GM23338 (cell line): ENCODE data around the gene ZBTB7B. TPM values are rescaled to one million over a fixed set of nuclear protein-coding genes. Genes with fewer than 3 reads are reported as not detected.

Source experiments
- ATAC-seq: fragments of 200-7000 bp; cut with Tn5 transposase; 3 replicates; pipeline ENCODE4 v1.9.1; 2020
- DNase-seq: peaks from one replicate; pipeline ENCODE4 v3.0.0-alpha.2; 2015; ENCODE audit warnings: low spot score
- H2AFZ ChIP-seq: fragments of 200-600 bp; sonication (generic); 2 replicates; pipeline ENCODE4 v1.8.0; 2016; ENCODE audit warnings: antibody characterized with exemption, mild to moderate bottlenecking, moderate library complexity
- H3F3A ChIP-seq: fragments of 200-600 bp; sonication (generic); replicated peaks from 2 replicates; pipeline ENCODE4 v1.8.0; 2017; ENCODE audit warnings: antibody characterized with exemption, mixed run types, low read depth
- H3K27ac ChIP-seq: fragments of 200-600 bp; sonication (generic); 2 replicates; pipeline ENCODE4 v1.6.1; 2016; ENCODE audit warnings: low read depth
- H3K27me3 ChIP-seq: fragments of 200-600 bp; sonication (generic); 2 replicates; pipeline ENCODE4 v1.8.0; 2016; ENCODE audit warnings: mild to moderate bottlenecking, mixed run types, moderate library complexity; ENCODE audit not compliant: insufficient read depth
- H3K36me3 ChIP-seq: fragments of 200-600 bp; sonication (generic); 2 replicates; pipeline ENCODE4 v1.8.0; 2016; ENCODE audit warnings: mild to moderate bottlenecking; ENCODE audit not compliant: insufficient read depth
- H3K4me1 ChIP-seq: fragments of 200-600 bp; sonication (generic); 2 replicates; pipeline ENCODE4 v1.8.0; 2016; ENCODE audit warnings: mild to moderate bottlenecking, moderate library complexity; ENCODE audit not compliant: insufficient read depth
- H3K4me2 ChIP-seq: fragments of 200-600 bp; sonication (generic); 2 replicates; pipeline ENCODE4 v1.7.1; 2017; ENCODE audit warnings: mixed run types
- H3K4me3 ChIP-seq: fragments of 200-600 bp; sonication (generic); 2 replicates; pipeline ENCODE4 v1.6.1; 2016; ENCODE audit warnings: mixed run types
- H3K79me2 ChIP-seq: fragments of 200-600 bp; sonication (generic); replicated peaks from 2 replicates; pipeline ENCODE4 v1.8.0; 2017; ENCODE audit warnings: mild to moderate bottlenecking; ENCODE audit not compliant: insufficient read depth
- H3K9me2 ChIP-seq: fragments of 200-600 bp; sonication (generic); 2 replicates; pipeline ENCODE4 v1.8.0; 2017; ENCODE audit not compliant: insufficient read depth
- H4K20me1 ChIP-seq: fragments of 200-600 bp; sonication (generic); replicated peaks from 2 replicates; pipeline ENCODE4 v1.8.0; 2017; ENCODE audit warnings: mild to moderate bottlenecking; ENCODE audit not compliant: insufficient read depth
- H3K27ac Mint-ChIP-seq: 2 replicates; pipeline ENCODE4 v1.8.0; 2020; ENCODE audit warnings: inconsistent platforms, mild to moderate bottlenecking, moderate library complexity, mixed read lengths
- H3K27me3 Mint-ChIP-seq: 3 replicates; pipeline ENCODE4 v1.8.0; 2022; ENCODE audit warnings: low read depth, mild to moderate bottlenecking, moderate library complexity, mixed read lengths, inconsistent platforms; ENCODE audit not compliant: insufficient read depth, poor library complexity
- H3K36me3 Mint-ChIP-seq: 3 replicates; pipeline ENCODE4 v1.8.0; 2021; ENCODE audit warnings: low read depth, mild to moderate bottlenecking, inconsistent platforms, moderate library complexity, mixed read lengths
- H3K4me1 Mint-ChIP-seq: 3 replicates; pipeline ENCODE4 v1.8.0; 2020; ENCODE audit warnings: mild to moderate bottlenecking, inconsistent platforms, mixed read lengths
- H3K4me3 Mint-ChIP-seq: 3 replicates; pipeline ENCODE4 v1.8.0; 2021; ENCODE audit warnings: moderate library complexity, mild to moderate bottlenecking, inconsistent platforms, mixed read lengths
- H3K9me3 Mint-ChIP-seq: 3 replicates; pipeline ENCODE4 v1.8.0; 2020; ENCODE audit warnings: moderate library complexity, mild to moderate bottlenecking, inconsistent platforms, mixed read lengths
- CREB1 ChIP-seq: fragments of 250-450 bp; sonication (Bioruptor Pico); IDR thresholded peaks from 2 replicates; pipeline ENCODE4 v1.5.0; 2020; ENCODE audit warnings: low read depth, mild to moderate bottlenecking, moderate library complexity
- EZH2 ChIP-seq: fragments of 200-600 bp; sonication (generic); IDR thresholded peaks from one replicate; pipeline ENCODE4 v1.8.0; 2017; ENCODE audit warnings: antibody characterized with exemption, mild to moderate bottlenecking, low read depth; ENCODE audit not compliant: unreplicated experiment
- EZH2phosphoT487 ChIP-seq: fragments of 200-600 bp; sonication (generic); IDR thresholded peaks from one replicate; pipeline ENCODE4 v1.8.1; 2018; ENCODE audit warnings: antibody characterized with exemption; ENCODE audit not compliant: unreplicated experiment
- POLR2AphosphoS5 ChIP-seq: IDR thresholded peaks from 2 replicates; pipeline ENCODE4 v1.6.1; 2016; ENCODE audit warnings: antibody characterized with exemption, low read depth
- REST ChIP-seq: IDR thresholded peaks from one replicate; pipeline ENCODE4 v1.6.1; 2018; ENCODE audit warnings: antibody characterized with exemption; ENCODE audit not compliant: unreplicated experiment
- STAT1 ChIP-seq: IDR thresholded peaks from one replicate; pipeline ENCODE4 v1.6.1; 2016; ENCODE audit warnings: antibody characterized with exemption; ENCODE audit not compliant: unreplicated experiment
- ZNF331 ChIP-seq: fragments of 250-450 bp; sonication (Bioruptor Pico); IDR thresholded peaks from 2 replicates; pipeline ENCODE4 v1.5.0; 2020; ENCODE audit warnings: low read depth, mild to moderate bottlenecking, moderate library complexity
- ZNF462 ChIP-seq: fragments of 250-450 bp; sonication (Bioruptor Pico); IDR thresholded peaks from 2 replicates; pipeline ENCODE4 v1.5.0; 2020; ENCODE audit warnings: mild to moderate bottlenecking, moderate library complexity
- polyA plus RNA-seq: library from polyadenylated mRNA; unstranded; fragments of >200 nt; fragmentation: Nextera tagmentation; extraction: Ambion mirVana; gene quantifications from 2 replicates; pipeline ENCODE4 v1.2.1, GENCODE V29; 2016
- total RNA-seq: library from RNA; depleted of rRNA; stranded (reverse); fragments of >200 nt; shearing (Covaris generic); gene quantifications from 2 replicates; pipeline ENCODE4 v1.2.3, GENCODE V29; 2014
- TF ChIP-seq, protein P1 (sequence below): IDR thresholded peaks from 2 replicates; pipeline ENCODE4 v1.6.1; 2016; ENCODE audit warnings: antibody characterized with exemption
- TF ChIP-seq, protein P2 (sequence below), 2 experiments: fragments of 200-600 bp in 1 of 2; sonication (generic) in 1 of 2; conservative IDR thresholded peaks; 2 replicates each; pipeline versions ENCODE4 v1.5.1 to v1.6.1; 2016 to 2017; ENCODE audit warnings: antibody characterized with exemption in 2 of 2, low read depth in 2 of 2, mild to moderate bottlenecking in 2 of 2, moderate library complexity in 1 of 2

Gene ZBTB7B
- total and polyA plus RNA-seq, 2 experiments from 2014 or later: 3.6 to 32.6 TPM

- TF ChIP-seq EZH2: no peak
- no peak for TF ChIP-seq CREB1 (CRISPR knock-in tag)
- no peak for TF ChIP-seq EZH2phosphoT487
- TF ChIP-seq, protein P1, sequence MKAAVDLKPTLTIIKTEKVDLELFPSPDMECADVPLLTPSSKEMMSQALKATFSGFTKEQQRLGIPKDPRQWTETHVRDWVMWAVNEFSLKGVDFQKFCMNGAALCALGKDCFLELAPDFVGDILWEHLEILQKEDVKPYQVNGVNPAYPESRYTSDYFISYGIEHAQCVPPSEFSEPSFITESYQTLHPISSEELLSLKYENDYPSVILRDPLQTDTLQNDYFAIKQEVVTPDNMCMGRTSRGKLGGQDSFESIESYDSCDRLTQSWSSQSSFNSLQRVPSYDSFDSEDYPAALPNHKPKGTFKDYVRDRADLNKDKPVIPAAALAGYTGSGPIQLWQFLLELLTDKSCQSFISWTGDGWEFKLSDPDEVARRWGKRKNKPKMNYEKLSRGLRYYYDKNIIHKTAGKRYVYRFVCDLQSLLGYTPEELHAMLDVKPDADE: no peak
- no peak for TF ChIP-seq REST
Observed at GRCh38 chr1:155022136-155022926, 19.7 kb downstream of the ZBTB7B start (continued).

DNA sequence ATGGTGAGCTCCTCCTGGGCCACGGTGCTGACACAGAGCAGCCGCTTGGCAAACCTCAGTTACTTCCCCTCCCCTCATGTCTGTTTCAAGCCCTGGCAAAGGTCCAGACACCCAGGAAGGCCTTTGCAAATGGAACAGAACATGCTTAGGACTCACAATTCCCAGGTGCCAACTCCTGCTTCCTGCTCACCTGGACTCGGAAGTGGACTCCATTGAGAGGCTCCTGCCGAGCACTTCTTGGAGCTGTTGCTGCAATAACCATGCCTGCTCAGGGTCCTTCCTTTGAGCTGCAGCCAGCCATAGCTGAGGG lies 20.3 kb downstream of the ZBTB7B start:
- Histone ChIP-seq H3K4me3 (no peak overlapping the region), H3F3A (no peaks in the 10 kb centered on the region), H3K79me2 (no peaks in the 10 kb centered on the region), H4K20me1 (0 out of 2 replicates have a peak, but pooled peaks cover 2% of the 10 kb centered on the region), H3K36me3 (no peaks in the 10 kb centered on the region), H2AFZ (no peak overlapping the region), H3K9me2 (no peaks in the 10 kb centered on the region), H3K27ac (no peak overlapping the region), H3K4me1 (peaks cover 8% of the 10 kb centered on the region), H3K27me3 (no peaks in the 10 kb centered on the region), H3K4me2 (no peak overlapping the region)
- Mint-ChIP-seq H3K27me3 (peaks cover 23% of the 10 kb centered on the region), H3K4me1 (peaks cover 27% of the 10 kb centered on the region), H3K4me3 (no peak overlapping the region), H3K27ac (no peak overlapping the region), H3K36me3 (peaks cover 4% of the 10 kb centered on the region; the same call in 2 of the 3 replicates), H3K9me3 (no peaks in the 10 kb centered on the region)
- DNase-seq (no peak), ATAC-seq (no peak)
- TF ChIP-seq, protein P2, sequence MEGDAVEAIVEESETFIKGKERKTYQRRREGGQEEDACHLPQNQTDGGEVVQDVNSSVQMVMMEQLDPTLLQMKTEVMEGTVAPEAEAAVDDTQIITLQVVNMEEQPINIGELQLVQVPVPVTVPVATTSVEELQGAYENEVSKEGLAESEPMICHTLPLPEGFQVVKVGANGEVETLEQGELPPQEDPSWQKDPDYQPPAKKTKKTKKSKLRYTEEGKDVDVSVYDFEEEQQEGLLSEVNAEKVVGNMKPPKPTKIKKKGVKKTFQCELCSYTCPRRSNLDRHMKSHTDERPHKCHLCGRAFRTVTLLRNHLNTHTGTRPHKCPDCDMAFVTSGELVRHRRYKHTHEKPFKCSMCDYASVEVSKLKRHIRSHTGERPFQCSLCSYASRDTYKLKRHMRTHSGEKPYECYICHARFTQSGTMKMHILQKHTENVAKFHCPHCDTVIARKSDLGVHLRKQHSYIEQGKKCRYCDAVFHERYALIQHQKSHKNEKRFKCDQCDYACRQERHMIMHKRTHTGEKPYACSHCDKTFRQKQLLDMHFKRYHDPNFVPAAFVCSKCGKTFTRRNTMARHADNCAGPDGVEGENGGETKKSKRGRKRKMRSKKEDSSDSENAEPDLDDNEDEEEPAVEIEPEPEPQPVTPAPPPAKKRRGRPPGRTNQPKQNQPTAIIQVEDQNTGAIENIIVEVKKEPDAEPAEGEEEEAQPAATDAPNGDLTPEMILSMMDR (conservative IDR thresholded peaks at IDR 0.05; ENCODE audit: low read depth in 2 of 2): no peak
- TF ChIP-seq POLR2AphosphoS5: no peak
- TF ChIP-seq EZH2: no peak
- no peak for TF ChIP-seq ZNF462
- TF ChIP-seq STAT1: no peak
- TF ChIP-seq EZH2phosphoT487: no peak
- TF ChIP-seq CREB1 (CRISPR knock-in tag): no peak
- no peak for TF ChIP-seq ZNF331
